CD4-positive, CD25-positive, alpha-beta regulatory T cell (primary cell): Measurements from ENCODE around the gene UBASH3B. TPM values are rescaled to one million over a fixed set of nuclear protein-coding genes. Genes with fewer than 3 reads are reported as not detected.

ENCODE experiments used
- ATAC-seq, 2 donors: fragments of 150-1000 bp; cut with Tn5 transposase; one replicate each; pipeline ENCODE4 v1.10.0; 2021; ENCODE audit warnings: low read depth in 2 of 2, moderate number of reproducible peaks in 2 of 2, moderate library complexity in 1 of 2
- DNase-seq, 3 donors: peaks; one replicate each; pipeline versions ENCODE4 v3.0.0 to v3.0.0-alpha.2; 2012 to 2022; ENCODE audit warnings: mixed read lengths in 1 of 3
- H3K27ac ChIP-seq: one replicate; pipeline ENCODE4 v1.7.0; 2013; ENCODE audit warnings: mild to moderate bottlenecking, low read length; ENCODE audit not compliant: insufficient read depth, poor library complexity, severe bottlenecking
- H3K27me3 ChIP-seq: one replicate; pipeline ENCODE4 v1.7.0; 2013; ENCODE audit warnings: low read length; ENCODE audit not compliant: control insufficient read depth, insufficient read depth
- H3K36me3 ChIP-seq: one replicate; pipeline ENCODE4 v1.7.0; 2013; ENCODE audit warnings: mild to moderate bottlenecking, low read length, moderate library complexity; ENCODE audit not compliant: control insufficient read depth, insufficient read depth
- H3K4me1 ChIP-seq: 2 replicates; pipeline ENCODE4 v1.7.0; 2013; ENCODE audit warnings: mild to moderate bottlenecking, low read length; ENCODE audit not compliant: insufficient read depth, control insufficient read depth, poor library complexity, severe bottlenecking
- H3K4me3 ChIP-seq: one replicate; pipeline ENCODE4 v1.7.0; 2013; ENCODE audit warnings: low read depth, mild to moderate bottlenecking, low read length, moderate library complexity
- H3K9me3 ChIP-seq, 2 experiments: 1 replicate in 1 of 2; 2 replicates in 1 of 2; pipeline ENCODE4 v1.7.0; 2013; ENCODE audit warnings: low read length in 2 of 2, mild to moderate bottlenecking in 1 of 2, moderate library complexity in 1 of 2; ENCODE audit not compliant: control insufficient read depth in 2 of 2
- H3K27ac Mint-ChIP-seq, 3 donors: one replicate each; pipeline ENCODE4 v1.8.0; 2020 to 2022; ENCODE audit warnings: mild to moderate bottlenecking in 3 of 3, mixed read lengths in 3 of 3, moderate library complexity in 2 of 3
- H3K27me3 Mint-ChIP-seq: one replicate; pipeline ENCODE4 v1.8.0; 2022; ENCODE audit warnings: mild to moderate bottlenecking, mixed read lengths
- H3K36me3 Mint-ChIP-seq: one replicate; pipeline ENCODE4 v1.8.0; 2020; ENCODE audit warnings: mixed read lengths
- H3K4me1 Mint-ChIP-seq, 4 donors: one replicate each; pipeline ENCODE4 v1.8.0; 2020 to 2022; ENCODE audit warnings: mixed read lengths in 4 of 4, mild to moderate bottlenecking in 1 of 4
- H3K4me3 Mint-ChIP-seq, 4 donors: one replicate each; pipeline ENCODE4 v1.8.0; 2020 to 2022; ENCODE audit warnings: mild to moderate bottlenecking in 4 of 4, mixed read lengths in 4 of 4, moderate library complexity in 3 of 4
- H3K9me3 Mint-ChIP-seq, 7 donors: one replicate each; pipeline ENCODE4 v1.8.0; 2020 to 2022; ENCODE audit warnings: mixed read lengths in 7 of 7, mild to moderate bottlenecking in 3 of 7, moderate library complexity in 2 of 7
- polyA plus RNA-seq, 4 donors: library from polyadenylated mRNA; unstranded; fragments of 300-500 nt; fragmentation: Illumina TruSeq; gene quantifications; one replicate each; pipeline ENCODE4 v1.2.3, GENCODE V29; 2021
- total RNA-seq: library from RNA; stranded (reverse); gene quantifications from one replicate; pipeline ENCODE4 v1.2.3, GENCODE V29; 2022

UBASH3B gene
- total and polyA plus RNA-seq, 5 donors from 2014 or later = 14.2 to 57.6 (median 19.1) TPM

- peaks cover 72% of the 10 kb centered on the region for H3K36me3 ChIP-seq
- no peak overlapping the region for H3K27ac Mint-ChIP-seq
- H3K4me1 Mint-ChIP-seq = peaks cover 0 to 8% (median 0%) of the 10 kb centered on the region in 4 donors
Observed at GRCh38 chr11:122785031-122785541, 129.6 kb downstream of the UBASH3B start.

DNA sequence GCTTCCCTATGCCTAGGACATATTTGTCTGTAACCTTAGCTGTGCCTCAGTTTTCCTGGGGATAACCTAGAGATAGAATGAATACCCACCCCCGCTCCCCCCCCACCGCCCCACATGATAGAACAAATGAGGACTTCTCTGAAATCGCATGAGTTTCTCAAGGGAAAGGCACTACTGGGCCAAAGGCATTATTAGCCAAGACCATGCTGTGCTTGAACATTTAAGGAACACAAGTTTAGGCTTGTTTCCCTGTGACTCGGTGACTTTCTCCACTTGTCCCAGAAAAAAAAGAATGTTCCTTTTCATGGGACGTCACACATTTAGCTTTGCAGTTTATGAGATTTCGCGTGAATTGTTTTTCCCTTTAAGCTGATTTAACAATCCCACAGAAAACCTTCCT is 131.4 kb downstream of the UBASH3B start:
- Mint-ChIP-seq H3K4me1 (peaks cover 0 to 4% (median 0%) of the 10 kb centered on the region in 4 donors), H3K9me3 (no peaks in the 10 kb centered on the region), H3K27me3 (no peaks in the 10 kb centered on the region), H3K4me3 (no peak overlapping the region), H3K27ac (no peak overlapping the region), H3K36me3 (peaks cover 44% of the 10 kb centered on the region)
- H3K27me3 ChIP-seq = no peaks in the 10 kb centered on the region
- ATAC-seq = no peak
- no peak overlapping the region for H3K27ac ChIP-seq
- peaks cover 77% of the 10 kb centered on the region for H3K36me3 ChIP-seq
- DNase-seq = no peak
- H3K9me3 ChIP-seq = no peaks in the 10 kb centered on the region
- no peaks in the 10 kb centered on the region for H3K4me1 ChIP-seq
- H3K4me3 ChIP-seq = no peak overlapping the region

More at GRCh38 chr11:122785031-122785541, 129.6 kb downstream of the UBASH3B start:
- Histone ChIP-seq H3K4me1 (no peaks in the 10 kb centered on the region), H3K9me3 (no peaks in the 10 kb centered on the region), H3K27ac (no peak overlapping the region), H3K4me3 (no peak overlapping the region), H3K27me3 (no peaks in the 10 kb centered on the region)
- Mint-ChIP-seq H3K4me3 (no peak overlapping the region), H3K9me3 (no peaks in the 10 kb centered on the region), H3K36me3 (peaks cover 40% of the 10 kb centered on the region), H3K27me3 (no peaks in the 10 kb centered on the region)
- DNase-seq (no peak), ATAC-seq (no peak)

- no peaks in the 10 kb centered on the region for H3K27me3 Mint-ChIP-seq
- DNase-seq (no peak), ATAC-seq (no peak)
- peaks cover 74% of the 10 kb centered on the region for H3K36me3 ChIP-seq
- H3K9me3 Mint-ChIP-seq = no peaks in the 10 kb centered on the region
- no peak overlapping the region for H3K4me3 ChIP-seq
- no peak overlapping the region for H3K4me3 Mint-ChIP-seq
- no peaks in the 10 kb centered on the region for H3K4me1 ChIP-seq
- no peaks in the 10 kb centered on the region for H3K9me3 ChIP-seq
- H3K36me3 Mint-ChIP-seq = peaks cover 35% of the 10 kb centered on the region
- H3K27me3 ChIP-seq = no peaks in the 10 kb centered on the region
- peaks cover 0 to 4% (median 0%) of the 10 kb centered on the region in 4 donors for H3K4me1 Mint-ChIP-seq
- H3K27ac Mint-ChIP-seq = no peak overlapping the region
- no peak overlapping the region for H3K27ac ChIP-seq
Observed at GRCh38 chr11:122788781-122789535, 133.4 kb downstream of the UBASH3B start.

- H3K9me3 ChIP-seq = no peaks in the 10 kb centered on the region
- Mint-ChIP-seq H3K36me3 (peaks cover 33% of the 10 kb centered on the region), H3K9me3 (no peaks in the 10 kb centered on the region), H3K4me1 (peaks cover 0 to 4% (median 0%) of the 10 kb centered on the region in 4 donors), H3K27ac (no peak overlapping the region), H3K27me3 (no peaks in the 10 kb centered on the region), H3K4me3 (no peak overlapping the region)
- H3K4me1 ChIP-seq = no peaks in the 10 kb centered on the region
- H3K27me3 ChIP-seq = no peaks in the 10 kb centered on the region
- H3K36me3 ChIP-seq = peaks cover 74% of the 10 kb centered on the region
- no peak overlapping the region for H3K27ac ChIP-seq
- ATAC-seq = no peak
- no peak for DNase-seq
- no peak overlapping the region for H3K4me3 ChIP-seq
Observed at GRCh38 chr11:122789907-122790306, 134.4 kb downstream of the UBASH3B start.

DNA sequence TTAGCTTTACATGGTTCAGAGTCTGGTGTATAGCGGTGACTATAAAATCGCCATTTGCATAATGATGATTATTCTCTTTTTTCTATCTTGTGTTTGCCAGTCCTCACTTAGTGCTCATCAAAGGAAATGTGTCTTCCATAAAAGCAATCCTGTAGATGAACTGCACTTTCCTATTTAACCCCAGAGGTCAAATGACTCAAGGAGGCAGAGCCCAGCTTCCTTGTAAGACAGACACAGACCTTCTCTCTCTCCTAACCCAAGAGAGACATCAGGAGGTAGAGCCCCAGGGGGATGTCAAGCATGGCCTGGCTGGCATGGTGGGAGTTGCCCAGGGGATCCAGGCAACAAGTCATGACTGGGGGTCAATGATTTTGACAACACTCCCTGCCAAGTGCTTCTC is 135.9 kb downstream of the UBASH3B start:
- Mint-ChIP-seq H3K27me3 (no peaks in the 10 kb centered on the region), H3K36me3 (peaks cover 41% of the 10 kb centered on the region), H3K9me3 (no peaks in the 10 kb centered on the region), H3K27ac (no peak overlapping the region), H3K4me1 (peaks cover 0 to 5% (median 0%) of the 10 kb centered on the region in 4 donors), H3K4me3 (no peak overlapping the region)
- H3K27me3 ChIP-seq = no peaks in the 10 kb centered on the region
- no peak for ATAC-seq
- no peak overlapping the region for H3K27ac ChIP-seq
- H3K36me3 ChIP-seq = peaks cover 78% of the 10 kb centered on the region
- no peaks in the 10 kb centered on the region for H3K9me3 ChIP-seq
- H3K4me1 ChIP-seq = no peaks in the 10 kb centered on the region
- H3K4me3 ChIP-seq = no peak overlapping the region
- no peak for DNase-seq

GRCh38 chr11:122791836-122792235 is 136.3 kb downstream of the UBASH3B start:
- peaks cover 82% of the 10 kb centered on the region for H3K36me3 ChIP-seq
- peaks cover 45% of the 10 kb centered on the region for H3K36me3 Mint-ChIP-seq
- no peak overlapping the region for H3K4me3 Mint-ChIP-seq
- H3K27me3 Mint-ChIP-seq = no peaks in the 10 kb centered on the region
- H3K9me3 ChIP-seq = no peaks in the 10 kb centered on the region
- H3K27ac ChIP-seq = no peak overlapping the region
- H3K27ac Mint-ChIP-seq = peak overlapping the region in 1 of 3 donors; percentile 48
- no peak overlapping the region for H3K4me3 ChIP-seq
- H3K9me3 Mint-ChIP-seq = no peaks in the 10 kb centered on the region
- DNase-seq (no peak), ATAC-seq (no peak)
- no peaks in the 10 kb centered on the region for H3K4me1 ChIP-seq
- no peaks in the 10 kb centered on the region for H3K27me3 ChIP-seq
- peaks cover 0 to 5% (median 0%) of the 10 kb centered on the region in 4 donors for H3K4me1 Mint-ChIP-seq

- H3K36me3 Mint-ChIP-seq = peaks cover 55% of the 10 kb centered on the region
- no peaks in the 10 kb centered on the region for H3K9me3 ChIP-seq
- no peak overlapping the region for H3K4me3 Mint-ChIP-seq
- no peaks in the 10 kb centered on the region for H3K27me3 Mint-ChIP-seq
- no peak overlapping the region for H3K27ac ChIP-seq
- H3K9me3 Mint-ChIP-seq = no peaks in the 10 kb centered on the region
- H3K27ac Mint-ChIP-seq = no peak overlapping the region
- no peak overlapping the region for H3K4me3 ChIP-seq
- H3K36me3 ChIP-seq = peaks cover 85% of the 10 kb centered on the region
- H3K27me3 ChIP-seq = no peaks in the 10 kb centered on the region
- H3K4me1 ChIP-seq = no peaks in the 10 kb centered on the region
- peaks cover 0 to 5% (median 0%) of the 10 kb centered on the region in 4 donors for H3K4me1 Mint-ChIP-seq
- no peak for DNase-seq
- no peak for ATAC-seq
Observed at GRCh38 chr11:122793515-122793914, 138.0 kb downstream of the UBASH3B start.

DNA sequence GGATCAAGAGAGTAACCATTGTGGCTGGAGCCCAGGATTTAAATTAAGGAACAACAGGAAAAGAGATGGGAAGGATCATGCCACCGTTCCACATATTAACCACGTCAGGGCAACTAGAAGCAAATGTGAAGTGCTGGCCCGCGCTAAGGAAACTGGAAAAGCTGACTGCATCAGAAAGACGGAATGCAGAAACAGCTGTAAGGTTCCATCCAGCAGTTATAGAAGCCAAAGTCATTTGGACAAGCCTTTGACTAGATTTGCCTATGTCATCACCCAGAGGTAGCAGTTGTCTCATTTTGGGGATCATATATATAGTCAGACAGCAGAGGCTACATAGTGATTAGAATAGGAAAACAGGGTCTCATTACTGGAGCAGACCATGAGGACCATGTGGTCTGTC is 139.8 kb downstream of the UBASH3B start:
- DNase-seq (no peak), ATAC-seq (no peak)
- peaks cover 85% of the 10 kb centered on the region for H3K36me3 ChIP-seq
- no peak overlapping the region for H3K27ac Mint-ChIP-seq
- H3K4me1 ChIP-seq = no peaks in the 10 kb centered on the region
- peaks cover 57% of the 10 kb centered on the region for H3K36me3 Mint-ChIP-seq
- H3K27ac ChIP-seq = no peak overlapping the region
- no peak overlapping the region for H3K4me3 ChIP-seq
- no peaks in the 10 kb centered on the region for H3K9me3 ChIP-seq
- H3K27me3 ChIP-seq = no peaks in the 10 kb centered on the region
- H3K27me3 Mint-ChIP-seq = no peaks in the 10 kb centered on the region
- H3K4me3 Mint-ChIP-seq = no peak overlapping the region
- H3K9me3 Mint-ChIP-seq = no peaks in the 10 kb centered on the region
- peaks cover 0 to 5% (median 0%) of the 10 kb centered on the region in 4 donors for H3K4me1 Mint-ChIP-seq
